A549 (cell line): Measurements from ENCODE around the gene TTLL11. TPM values are rescaled to one million over a fixed set of nuclear protein-coding genes. Genes with fewer than 3 reads are reported as not detected.

Experiments
- ATAC-seq, 2 experiments: fragments of 200-7000 bp in 1 of 2; fragments of >200 bp in 1 of 2; cut with Nextera tagmentation in 1 of 2; cut with Tn5 transposase in 1 of 2; 3 replicates each; pipeline versions ENCODE4 v1.8.0 to v1.9.1; 2018 to 2020; ENCODE audit warnings: mild to moderate bottlenecking in 1 of 2, moderate library complexity in 1 of 2
- CTCF ChIA-PET: fragments of 300-600 bp; sonication (Branson Sonifier 250); formaldehyde crosslinking; extraction: SDS; loops from one replicate; lab custom pipeline; 2021; ENCODE audit warnings: antibody characterized with exemption, inconsistent platforms; lab: Yijun Ruan, JAX
- POLR2A ChIA-PET: fragments of 350-600 bp; formaldehyde crosslinking; extraction: SDS; loops from one replicate; lab custom pipeline; 2021; ENCODE audit warnings: antibody characterized with exemption, inconsistent platforms; lab: Yijun Ruan, JAX
- DNase-seq, 2 experiments: peaks; one replicate each; pipeline versions ENCODE4 v3.0.0 to v3.0.0-alpha.2; 2011 to 2016; ENCODE audit warnings: low read depth in 1 of 2, low spot score in 1 of 2
- FAIRE-seq: peaks from 2 replicates; lab custom pipeline; 2011; peaks lifted over from hg19 to GRCh38; lab: Jason Lieb, UNC
- H3K27ac ChIP-seq, 2 experiments: fragments of >200 bp; sonication (Bioruptor Twin); formaldehyde crosslinking; 3 replicates each; pipeline ENCODE4 v1.5.1; 2016 to 2017
- H3K4me1 ChIP-seq: fragments of >200 bp; sonication (Bioruptor Twin); formaldehyde crosslinking; 3 replicates; pipeline ENCODE4 v1.6.1; 2016
- H3K4me2 ChIP-seq: fragments of >200 bp; sonication (Bioruptor Twin); formaldehyde crosslinking; 3 replicates; pipeline ENCODE4 v1.6.1; 2016
- H3K4me3 ChIP-seq: fragments of >200 bp; sonication (Bioruptor Twin); formaldehyde crosslinking; 3 replicates; pipeline ENCODE4 v1.5.1; 2016
- H3K9me3 ChIP-seq: fragments of >200 bp; sonication (Bioruptor Twin); formaldehyde crosslinking; 3 replicates; pipeline ENCODE4 v1.6.1; 2016
- CBX8 ChIP-seq: fragments of 200-600 bp; sonication (generic); IDR thresholded peaks from 2 replicates; pipeline ENCODE4 v1.6.1; 2016
- CHD4 ChIP-seq: fragments of 200-600 bp; sonication (generic); IDR thresholded peaks from 2 replicates; pipeline ENCODE4 v1.6.1; 2016; ENCODE audit warnings: antibody characterized with exemption, mild to moderate bottlenecking, borderline replicate concordance
- E2F6 ChIP-seq: IDR thresholded peaks from 2 replicates; pipeline ENCODE4 v1.6.1; 2012; ENCODE audit warnings: low read depth, borderline replicate concordance
- ESRRA ChIP-seq: fragments of 150-350 bp; IDR thresholded peaks from 2 replicates; pipeline ENCODE4 v1.6.1; 2014; ENCODE audit warnings: mild to moderate bottlenecking, low read length, borderline replicate concordance
- FOXS1 ChIP-seq: fragments of 250-450 bp; sonication (Bioruptor Pico); IDR thresholded peaks from 2 replicates; pipeline ENCODE4 v1.5.0; 2020; ENCODE audit warnings: mild to moderate bottlenecking, moderate library complexity
- HES2 ChIP-seq: fragments of >200 bp; sonication (Bioruptor Twin); formaldehyde crosslinking; IDR thresholded peaks from 2 replicates; pipeline ENCODE4 v1.6.1; 2016
- HEYL ChIP-seq: fragments of 250-450 bp; sonication (Bioruptor Pico); IDR thresholded peaks from 2 replicates; pipeline ENCODE4 v1.8.0; 2021; ENCODE audit warnings: mild to moderate bottlenecking, moderate library complexity
- HMGXB4 ChIP-seq: fragments of 250-450 bp; sonication (Bioruptor Pico); IDR thresholded peaks from 2 replicates; pipeline ENCODE4 v1.5.0; 2021; ENCODE audit warnings: mild to moderate bottlenecking, moderate library complexity, borderline replicate concordance
- HOXB13 ChIP-seq: fragments of 250-450 bp; sonication (Bioruptor Pico); IDR thresholded peaks from 2 replicates; pipeline ENCODE4 v1.5.0; 2020; ENCODE audit warnings: low read depth, mild to moderate bottlenecking, moderate library complexity
- JUN ChIP-seq, 2 experiments: fragments of >200 bp; sonication (Bioruptor Twin); formaldehyde crosslinking; IDR thresholded peaks; 2 replicates in 1 of 2; 3 replicates in 1 of 2; pipeline ENCODE4 v1.6.1; 2016 to 2017
- MAFK ChIP-seq: fragments of 450-650 bp; IDR thresholded peaks from 2 replicates; pipeline ENCODE4 v1.6.1; 2014; ENCODE audit not compliant: partially characterized antibody
- NFE2L2 ChIP-seq: fragments of 150-350 bp; conservative IDR thresholded peaks from 2 replicates; pipeline ENCODE4 v1.6.1; 2014; ENCODE audit warnings: low read length
- NR3C1 ChIP-seq: fragments of >200 bp; sonication (Bioruptor Twin); formaldehyde crosslinking; IDR thresholded peaks from 3 replicates; pipeline ENCODE4 v1.6.1; 2017
- PHF8 ChIP-seq: fragments of 200-600 bp; sonication (generic); IDR thresholded peaks from 2 replicates; pipeline ENCODE4 v1.6.1; 2016; ENCODE audit warnings: low read depth, mild to moderate bottlenecking, antibody characterized with exemption, moderate library complexity, borderline replicate concordance
- POLR2AphosphoS2 ChIP-seq: conservative IDR thresholded peaks from 2 replicates; pipeline ENCODE4 v1.6.1; 2012; ENCODE audit warnings: low read length, improper control_type of control experiment, inconsistent platforms
- RAD21 ChIP-seq, 2 experiments: fragments of >200 bp in 1 of 2; sonication (Bioruptor Twin) in 1 of 2; formaldehyde crosslinking in 1 of 2; IDR thresholded peaks in 1 of 2; conservative IDR thresholded peaks in 1 of 2; 2 replicates in 1 of 2; 3 replicates in 1 of 2; pipeline ENCODE4 v1.6.1; 2012 to 2018; ENCODE audit warnings: inconsistent platforms in 1 of 2
- RARB ChIP-seq: fragments of 250-450 bp; sonication (Bioruptor Pico); IDR thresholded peaks from 2 replicates; pipeline ENCODE4 v1.8.0; 2021; ENCODE audit warnings: mild to moderate bottlenecking, moderate library complexity
- RNF2 ChIP-seq: fragments of 200-600 bp; sonication (generic); IDR thresholded peaks from 2 replicates; pipeline ENCODE4 v1.6.1; 2016; ENCODE audit warnings: low read depth, mild to moderate bottlenecking, antibody characterized with exemption, moderate library complexity, borderline replicate concordance
- SMC3 ChIP-seq: fragments of >200 bp; sonication (Bioruptor Twin); formaldehyde crosslinking; IDR thresholded peaks from 3 replicates; pipeline ENCODE4 v1.6.1; 2018; ENCODE audit warnings: inconsistent platforms
- ZFP36 ChIP-seq: fragments of 450-650 bp; IDR thresholded peaks from 2 replicates; pipeline ENCODE4 v1.6.1; 2014; ENCODE audit warnings: borderline replicate concordance; ENCODE audit not compliant: partially characterized antibody
- ZSCAN20 ChIP-seq: fragments of 250-450 bp; sonication (Bioruptor Pico); IDR thresholded peaks from 2 replicates; pipeline ENCODE4 v1.8.0; 2022; ENCODE audit warnings: mild to moderate bottlenecking, moderate library complexity
- WGBS: methylation state at CpG from one replicate; pipeline ENCODE4 v1.1.6; 2017; ENCODE audit errors: missing lambda C conversion rate; 5-methylcytosine and 5-hydroxymethylcytosine counted together
- polyA plus RNA-seq, 4 experiments: library from polyadenylated mRNA; depleted of rRNA in 3 of 4; stranded (reverse); fragments of >200 nt; fragmentation: RNase III in 1 of 4; extraction: RNeasy Plus Mini Kit Qiagen cat#74134 plus additional on column Dnase treatment in 1 of 4; gene quantifications; 2 replicates in 3 of 4; 3 replicates in 1 of 4; pipeline ENCODE4 v1.2.3, GENCODE V29; 2011 to 2017

Gene TTLL11
- polyA plus RNA-seq, 2 of the 4 experiments (the other 2 are of a cell fraction) = 1.8 to 2.6 TPM

- Histone ChIP-seq H3K4me2 (no peak overlapping the region), H3K9me3 (no peaks in the 10 kb centered on the region), H3K4me1 (no peaks in the 10 kb centered on the region), H3K4me3 (no peak overlapping the region), H3K27ac (no peak overlapping the region)
- FAIRE-seq (no peak), DNase-seq (peak in 1 of 2 experiments; percentile 9), ATAC-seq (peak; percentile 43 to 83; a peak in 4 of 6 replicates)
- TF ChIP-seq RAD21 (conservative IDR thresholded peaks at IDR 0.05 in 1 of 2, IDR thresholded peaks at IDR 0.05 in 1 of 2) (peak in 1 of 2 experiments; percentile 53; a peak in 3 of 5 replicates), ESRRA (no peak)
- ChIA-PET CTCF (interaction anchor here (0.5 to 2.2 kb wide), 4 partner anchors 12 to 388 kb away, joined by 3 to 5 read pairs (median 3); no protein-coding TSS in a partner anchor), POLR2A (no interaction called here)
- 74% methylated on average over 12 of the region's 12 CpGs for WGBS
Measured at GRCh38 chr9:121929893-121930875, 162.9 kb downstream of the TTLL11 start.

GRCh38 chr9:121927636-121928035 lies 165.5 kb downstream of the TTLL11 start:
- DNase-seq (no peak), ATAC-seq (no peak), FAIRE-seq (no peak)
- ChIA-PET CTCF (interaction anchor here (1.2 to 1.6 kb wide), 3 partner anchors 15 to 63 kb away, joined by 3 to 5 read pairs (median 4); no protein-coding TSS in a partner anchor), POLR2A (no interaction called here)
- no peak for TF ChIP-seq RNF2
- TF ChIP-seq NFE2L2 = no peak
- no peak for TF ChIP-seq ZSCAN20
- TF ChIP-seq JUN (IDR thresholded peaks at IDR 0.05) = no peak
- TF ChIP-seq RARB = no peak
- no peak for TF ChIP-seq HEYL
- no peak for TF ChIP-seq FOXS1 (CRISPR knock-in tag)
- Histone ChIP-seq H3K4me3 (no peak overlapping the region), H3K4me1 (no peaks in the 10 kb centered on the region), H3K9me3 (no peaks in the 10 kb centered on the region), H3K4me2 (no peak overlapping the region), H3K27ac (no peak overlapping the region)
- WGBS = 81% methylated on average over 1 of the region's 1 CpG

- H3K9me3 ChIP-seq = no peaks in the 10 kb centered on the region
- H3K27ac ChIP-seq = no peak overlapping the region
- TF ChIP-seq ESRRA = no peak
- TF ChIP-seq PHF8 = no peak
- TF ChIP-seq FOXS1 (CRISPR knock-in tag) = no peak
- TF ChIP-seq CHD4 = no peak
- TF ChIP-seq NR3C1 = no peak
- no peak for TF ChIP-seq JUN (IDR thresholded peaks at IDR 0.05)
- TF ChIP-seq ZFP36 = no peak
- TF ChIP-seq CBX8 = no peak
- no peak for TF ChIP-seq HOXB13 (CRISPR knock-in tag)
- TF ChIP-seq NFE2L2 = no peak
- no peak for TF ChIP-seq HMGXB4 (CRISPR knock-in tag)
- TF ChIP-seq E2F6 = no peak
- TF ChIP-seq HES2 = no peak
- no peak for TF ChIP-seq POLR2AphosphoS2
- TF ChIP-seq SMC3 = no peak
- TF ChIP-seq MAFK = no peak
- H3K4me2 ChIP-seq = no peak overlapping the region
- ATAC-seq (no peak), FAIRE-seq (no peak), DNase-seq (no peak)
- CTCF ChIA-PET = interaction anchor here (0.8 to 1.6 kb wide), 4 partner anchors 15 to 64 kb away, joined by 3 to 5 read pairs (median 4); no protein-coding TSS in a partner anchor
- no peak overlapping the region for H3K4me3 ChIP-seq
- H3K4me1 ChIP-seq = no peaks in the 10 kb centered on the region
- 91% methylated on average over 5 of the region's 5 CpGs for WGBS
- POLR2A ChIA-PET = no interaction called here
Measured at GRCh38 chr9:121927081-121927480, 166.0 kb downstream of the TTLL11 start.
